Chondrocyte (in vitro differentiated cells): ENCODE results near the gene CTNNBL1. TPM values are rescaled to one million over a fixed set of nuclear protein-coding genes. Genes with fewer than 3 reads are reported as not detected.
A peak's percentile ranks its signal among the peaks of the same experiment; 100 is the strongest.

ENCODE experiments used
- DNase-seq: peaks from one replicate; pipeline ENCODE4 v3.0.0; 2021; ENCODE audit warnings: mixed read lengths, low spot score
- H3K27ac Mint-ChIP-seq: one replicate; pipeline ENCODE4 v1.8.0; 2021; ENCODE audit warnings: mild to moderate bottlenecking, moderate library complexity, mixed read lengths; ENCODE audit not compliant: unreplicated experiment
- H3K27me3 Mint-ChIP-seq: 2 replicates; pipeline ENCODE4 v1.8.0; 2021; ENCODE audit warnings: low read depth, mixed read lengths
- H3K36me3 Mint-ChIP-seq: 2 replicates; pipeline ENCODE4 v1.8.0; 2021; ENCODE audit warnings: low read depth, mixed read lengths
- H3K4me1 Mint-ChIP-seq: 2 replicates; pipeline ENCODE4 v1.8.0; 2021; ENCODE audit warnings: low read depth, mild to moderate bottlenecking, mixed read lengths
- H3K4me3 Mint-ChIP-seq: one replicate; pipeline ENCODE4 v1.8.0; 2021; ENCODE audit warnings: mild to moderate bottlenecking, moderate library complexity, mixed read lengths; ENCODE audit not compliant: unreplicated experiment
- H3K9me3 Mint-ChIP-seq: 2 replicates; pipeline ENCODE4 v1.8.0; 2021; ENCODE audit warnings: low read depth, mixed read lengths
- CTCF ChIP-seq: fragments of 200-600 bp; sonication (generic); IDR thresholded peaks from 2 replicates; pipeline ENCODE4 v1.5.0; 2021; ENCODE audit warnings: antibody characterized with exemption, mild to moderate bottlenecking, moderate library complexity
- total RNA-seq: library from RNA; stranded (reverse); gene quantifications from 3 replicates; pipeline ENCODE4 v1.2.1, GENCODE V29; 2021

Gene CTNNBL1
- total RNA-seq, 1 donor from 2014 or later, result 36.0 TPM

DNA sequence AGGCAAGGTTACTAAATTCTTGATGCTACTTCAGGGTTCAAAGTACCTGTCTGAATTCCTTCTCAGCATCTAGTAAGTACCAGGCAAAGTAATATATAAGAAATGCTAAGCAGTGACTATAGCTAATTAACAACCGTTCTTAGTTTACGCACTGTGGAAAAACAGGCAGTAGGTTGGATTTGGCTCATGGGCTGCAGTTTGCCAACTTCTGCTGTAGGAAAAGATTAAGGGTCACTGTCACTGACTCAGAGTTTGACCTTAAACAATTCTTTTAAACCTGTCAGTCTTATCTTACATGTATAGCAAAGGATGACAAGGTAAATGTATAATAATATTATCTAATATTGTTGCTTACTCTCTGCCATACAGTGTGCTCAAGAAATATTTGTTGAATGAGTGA, 42.3 kb downstream of the CTNNBL1 start:
- Mint-ChIP-seq H3K4me3 (no peak overlapping the region), H3K4me1 (peaks cover 24% of the 10 kb centered on the region)
- TF ChIP-seq CTCF, result no peak

GRCh38 chr20:37737826-37738420, 44.1 kb downstream of the CTNNBL1 start:
- H3K9me3 Mint-ChIP-seq, result peaks cover 3% of the 10 kb centered on the region
- H3K4me3 Mint-ChIP-seq, result no peak overlapping the region
- no peak for DNase-seq
- no peak overlapping the region for H3K27ac Mint-ChIP-seq
- H3K27me3 Mint-ChIP-seq, result no peaks in the 10 kb centered on the region
- no peak for TF ChIP-seq CTCF
- H3K4me1 Mint-ChIP-seq, result peaks cover 37% of the 10 kb centered on the region
- H3K36me3 Mint-ChIP-seq, result peaks cover 15% of the 10 kb centered on the region

More for the DNA sequence above, 42.3 kb downstream of the CTNNBL1 start:
- Mint-ChIP-seq H3K9me3 (peaks cover 3% of the 10 kb centered on the region), H3K27me3 (no peaks in the 10 kb centered on the region), H3K36me3 (peaks cover 24% of the 10 kb centered on the region), H3K27ac (no peak overlapping the region)
- DNase-seq, result no peak

GRCh38 chr20:37741055-37741454, 47.2 kb downstream of the CTNNBL1 start:
- Mint-ChIP-seq H3K27ac (peak overlapping the region; percentile 85), H3K27me3 (no peaks in the 10 kb centered on the region), H3K4me1 (peaks cover 29% of the 10 kb centered on the region), H3K9me3 (peaks cover 3% of the 10 kb centered on the region), H3K36me3 (peaks cover 10% of the 10 kb centered on the region), H3K4me3 (no peak overlapping the region)
- TF ChIP-seq CTCF, result no peak
- no peak for DNase-seq

- no peak for TF ChIP-seq CTCF
- Mint-ChIP-seq H3K36me3 (peaks cover 10% of the 10 kb centered on the region), H3K4me1 (peaks cover 29% of the 10 kb centered on the region), H3K27ac (peak overlapping the region; percentile 85), H3K27me3 (no peaks in the 10 kb centered on the region), H3K4me3 (no peak overlapping the region), H3K9me3 (peaks cover 3% of the 10 kb centered on the region)
- DNase-seq, result no peak
These were observed 47.7 kb downstream of the CTNNBL1 start for GRCh38 chr20:37741570-37741969.

DNA sequence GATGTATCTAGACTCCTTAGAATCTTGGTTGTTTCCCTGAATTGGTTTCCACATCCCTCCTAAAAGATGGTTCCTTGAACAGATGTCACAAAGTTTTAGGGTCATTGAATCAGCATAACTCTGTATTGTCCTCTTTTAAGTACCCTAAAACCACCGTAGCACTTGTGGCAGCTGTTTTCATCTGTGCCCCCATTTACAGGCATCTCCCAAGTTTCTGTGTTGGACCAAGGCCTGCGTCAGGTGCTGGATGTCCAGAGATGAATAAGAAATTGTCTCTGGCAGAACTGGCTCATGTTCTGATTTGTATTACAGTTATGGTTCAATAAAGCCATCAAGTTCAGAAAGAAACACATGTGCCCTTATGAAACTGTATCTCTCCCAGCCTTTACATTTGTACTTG, 48.3 kb downstream of the CTNNBL1 start:
- DNase-seq, result no peak
- H3K4me3 Mint-ChIP-seq, result no peak overlapping the region
- H3K36me3 Mint-ChIP-seq, result peaks cover 10% of the 10 kb centered on the region
- H3K27me3 Mint-ChIP-seq, result no peaks in the 10 kb centered on the region
- TF ChIP-seq CTCF, result no peak
- H3K9me3 Mint-ChIP-seq, result peaks cover 3% of the 10 kb centered on the region
- H3K4me1 Mint-ChIP-seq, result peaks cover 29% of the 10 kb centered on the region
- peak overlapping the region; percentile 85 for H3K27ac Mint-ChIP-seq
